IMR-90 (cell line): Measurements from ENCODE around the gene MSL3. TPM values are rescaled to one million over a fixed set of nuclear protein-coding genes. Genes with fewer than 3 reads are reported as not detected.

Experiments
- ATAC-seq: fragments of 200-7000 bp; cut with Tn5 transposase; 2 replicates; pipeline ENCODE4 v1.9.1; 2020; ENCODE audit warnings: low read depth, mild to moderate bottlenecking, moderate library complexity
- BruUV-seq: library from RNA; stranded (reverse); fragments of 400-500 nt; replicated peaks from 2 replicates; lab custom pipeline; 2021; lab: Mats Ljungman, UMichigan
- CTCF ChIA-PET: fragments of 300-600 bp; formaldehyde crosslinking; extraction: SDS; loops from one replicate; lab custom pipeline; 2021; ENCODE audit warnings: antibody characterized with exemption; lab: Yijun Ruan, JAX
- POLR2A ChIA-PET: fragments of 300-600 bp; sonication (Branson Sonifier 250); formaldehyde crosslinking; loops from one replicate; lab custom pipeline; 2022; ENCODE audit warnings: antibody characterized with exemption; ENCODE audit not compliant: unreplicated experiment; lab: Charles Lee
- DNase-seq: peaks from one replicate; pipeline ENCODE4 v3.0.0; 2013
- H2AFZ ChIP-seq: replicated peaks from 2 replicates; pipeline ENCODE3; 2013; ENCODE audit warnings: low read length, mild to moderate bottlenecking; ENCODE audit not compliant: poor library complexity
- H2AK5ac ChIP-seq: 2 replicates; pipeline ENCODE4 v1.6.1; 2013; ENCODE audit warnings: low read depth, low read length, inconsistent platforms
- H2AK9ac ChIP-seq: replicated peaks from 2 replicates; pipeline ENCODE3; 2013; ENCODE audit warnings: mild to moderate bottlenecking, low read depth, low read length, moderate library complexity; ENCODE audit not compliant: poor library complexity
- H2BK120ac ChIP-seq: 2 replicates; pipeline ENCODE4 v1.6.1; 2013; ENCODE audit warnings: low read depth, low read length, inconsistent platforms
- H2BK15ac ChIP-seq: 3 replicates; pipeline ENCODE4 v1.6.1; 2013; ENCODE audit warnings: low read depth, low read length, inconsistent platforms
- H2BK20ac ChIP-seq: 2 replicates; pipeline ENCODE4 v1.6.1; 2013; ENCODE audit warnings: low read depth, mild to moderate bottlenecking, inconsistent platforms, low read length, moderate library complexity
- H2BK5ac ChIP-seq: 2 replicates; pipeline ENCODE4 v1.6.1; 2013; ENCODE audit warnings: mild to moderate bottlenecking, low read depth, low read length, inconsistent platforms; ENCODE audit not compliant: poor library complexity, severe bottlenecking
- H3K14ac ChIP-seq: replicated peaks from 2 replicates; pipeline ENCODE4 v1.6.1; 2013; ENCODE audit warnings: low read depth, low read length, inconsistent platforms
- H3K18ac ChIP-seq: 2 replicates; pipeline ENCODE4 v1.6.1; 2013; ENCODE audit warnings: low read depth, low read length, control low read depth
- H3K23ac ChIP-seq: 2 replicates; pipeline ENCODE4 v1.6.1; 2013; ENCODE audit warnings: low read depth, low read length, inconsistent platforms
- H3K27ac ChIP-seq: 2 replicates; pipeline ENCODE4 v1.5.1; 2013; ENCODE audit warnings: mild to moderate bottlenecking, control low read depth, low read length; ENCODE audit not compliant: insufficient read depth
- H3K27me3 ChIP-seq: 2 replicates; pipeline ENCODE4 v1.6.1; 2013; ENCODE audit warnings: low read length; ENCODE audit not compliant: control insufficient read depth, insufficient read depth
- H3K36me3 ChIP-seq: 2 replicates; pipeline ENCODE4 v1.6.1; 2013; ENCODE audit warnings: low read length, mixed read lengths; ENCODE audit not compliant: control insufficient read depth, insufficient read depth
- H3K4ac ChIP-seq: 2 replicates; pipeline ENCODE4 v1.6.1; 2013; ENCODE audit warnings: low read depth, low read length, inconsistent platforms
- H3K4me1 ChIP-seq: 2 replicates; pipeline ENCODE4 v1.6.1; 2013; ENCODE audit warnings: low read length, mixed read lengths; ENCODE audit not compliant: control insufficient read depth, insufficient read depth
- H3K4me2 ChIP-seq: 2 replicates; pipeline ENCODE4 v1.6.1; 2013; ENCODE audit warnings: low read depth, mild to moderate bottlenecking, control low read depth, low read length, moderate library complexity
- H3K4me3 ChIP-seq: 2 replicates; pipeline ENCODE4 v1.5.1; 2013; ENCODE audit warnings: low read depth, mild to moderate bottlenecking, control low read depth, low read length, moderate library complexity; ENCODE audit not compliant: insufficient read depth
- H3K56ac ChIP-seq: 2 replicates; pipeline ENCODE4 v1.6.1; 2013; ENCODE audit warnings: low read length, inconsistent platforms; ENCODE audit not compliant: insufficient read depth; ENCODE audit errors: extremely low read depth
- H3K79me1 ChIP-seq, 2 experiments: 2 replicates each; pipeline ENCODE4 v1.6.1; 2013; ENCODE audit warnings: low read length in 2 of 2, inconsistent platforms in 1 of 2, low read depth in 1 of 2
- H3K9ac ChIP-seq: 2 replicates; pipeline ENCODE4 v1.6.1; 2013; ENCODE audit warnings: low read depth, low read length, control low read depth
- H3K9me1 ChIP-seq: 2 replicates; pipeline ENCODE4 v1.6.1; 2013; ENCODE audit warnings: low read length, inconsistent platforms; ENCODE audit not compliant: insufficient read depth
- H3K9me3 ChIP-seq: 2 replicates; pipeline ENCODE4 v1.6.1; 2013; ENCODE audit warnings: low read length; ENCODE audit not compliant: control insufficient read depth, insufficient read depth
- H4K20me1 ChIP-seq: 2 replicates; pipeline ENCODE4 v1.6.1; 2013; ENCODE audit warnings: low read length, inconsistent platforms; ENCODE audit not compliant: insufficient read depth
- H4K5ac ChIP-seq: 2 replicates; pipeline ENCODE4 v1.6.1; 2013; ENCODE audit warnings: mild to moderate bottlenecking, low read depth, low read length, control low read depth
- H4K8ac ChIP-seq, 2 experiments: 2 replicates each; pipeline ENCODE4 v1.6.1; 2013; ENCODE audit warnings: low read depth in 2 of 2, low read length in 2 of 2, control low read depth in 1 of 2, inconsistent platforms in 1 of 2
- H4K91ac ChIP-seq: 2 replicates; pipeline ENCODE4 v1.6.1; 2013; ENCODE audit warnings: low read depth, low read length, inconsistent platforms; ENCODE audit not compliant: insufficient read depth
- BHLHE40 ChIP-seq: fragments of 150-350 bp; IDR thresholded peaks from 2 replicates; pipeline ENCODE4 v1.6.1; 2016; ENCODE audit warnings: mild to moderate bottlenecking, low read depth, low read length
- CEBPB ChIP-seq: IDR thresholded peaks from 2 replicates; pipeline ENCODE4 v1.6.1; 2012; ENCODE audit warnings: low read depth, low read length, improper control_type of control experiment
- CHD1 ChIP-seq: IDR thresholded peaks from 2 replicates; pipeline ENCODE4 v1.6.1; 2012; ENCODE audit warnings: low read depth, low read length, improper control_type of control experiment
- FOS ChIP-seq: fragments of 150-350 bp; IDR thresholded peaks from 2 replicates; pipeline ENCODE4 v1.6.1; 2016; ENCODE audit warnings: low read depth, low read length
- MAFK ChIP-seq: IDR thresholded peaks from 2 replicates; pipeline ENCODE4 v1.6.1; 2012; ENCODE audit warnings: low read depth, low read length, improper control_type of control experiment
- MAZ ChIP-seq: IDR thresholded peaks from 2 replicates; pipeline ENCODE4 v1.6.1; 2012; ENCODE audit warnings: low read depth, mild to moderate bottlenecking, low read length, improper control_type of control experiment, moderate library complexity, borderline replicate concordance
- NFE2L2 ChIP-seq: fragments of 150-350 bp; IDR thresholded peaks from 2 replicates; pipeline ENCODE4 v1.6.1; 2016; ENCODE audit warnings: low read depth, mild to moderate bottlenecking, low read length
- RAD21 ChIP-seq: IDR thresholded peaks from 2 replicates; pipeline ENCODE4 v1.6.1; 2012; ENCODE audit warnings: low read length, improper control_type of control experiment
- RCOR1 ChIP-seq: IDR thresholded peaks from 2 replicates; pipeline ENCODE4 v1.6.1; 2012; ENCODE audit warnings: mild to moderate bottlenecking, low read length, improper control_type of control experiment; ENCODE audit not compliant: insufficient replicate concordance
- RFX5 ChIP-seq: IDR thresholded peaks from 2 replicates; pipeline ENCODE4 v1.8.0; 2012; ENCODE audit warnings: low read depth, mild to moderate bottlenecking, low read length, moderate library complexity
- SMC3 ChIP-seq: fragments of 150-350 bp; IDR thresholded peaks from 2 replicates; pipeline ENCODE4 v1.6.1; 2016; ENCODE audit warnings: low read depth, mild to moderate bottlenecking, antibody characterized with exemption, low read length, moderate library complexity
- WGBS, 2 experiments: methylation state at CpG; one replicate each; pipeline versions ENCODE4 v1.1.5 to v1.1.7; 2013; ENCODE audit warnings: missing lambda C conversion rate in 2 of 2; ENCODE audit not compliant: insufficient read length in 1 of 2; ENCODE audit errors: extremely low coverage in 2 of 2; 5-methylcytosine and 5-hydroxymethylcytosine counted together
- dilution Hi-C: fragments of 300-500 bp; cut with HindIII; formaldehyde crosslinking; loops from one replicate; pipeline ENCODE4 v1.14.3; 2018; ENCODE audit warnings: low sequenced_read_pairs; ENCODE audit not compliant: unreplicated experiment
- in situ Hi-C: fragments of 300-500 bp; cut with MboI; formaldehyde crosslinking; loops from 3 replicates; pipeline ENCODE4 v1.14.3; 2019; ENCODE audit warnings: low sequenced_read_pairs, inconsistent platforms, mixed read lengths
- intact Hi-C: fragments of 100-400 bp; cut with micrococcal nuclease; formaldehyde crosslinking; loops from 2 replicates; pipeline ENCODE4 v1.10.0; 2022
- polyA plus RNA-seq, 3 experiments: library from polyadenylated mRNA; depleted of rRNA; stranded (reverse); fragments of >200 nt; gene quantifications; 2 replicates each; pipeline ENCODE4 v1.2.3, GENCODE V29; 2012; ENCODE audit warnings: low replicate concordance in 1 of 3
- total RNA-seq: library from RNA; depleted of rRNA; stranded (reverse); fragments of >200 nt; gene quantifications from 2 replicates; pipeline ENCODE4 v1.2.3, GENCODE V29; 2012
- TF ChIP-seq, protein P1 (sequence below): fragments of 150-350 bp; IDR thresholded peaks from 2 replicates; pipeline ENCODE4 v1.6.1; 2017; ENCODE audit warnings: mild to moderate bottlenecking, antibody characterized with exemption, low read length, low read depth
- TF ChIP-seq, protein P2 (sequence below): fragments of 150-350 bp; IDR thresholded peaks from 2 replicates; pipeline ENCODE4 v1.6.1; 2016; ENCODE audit warnings: low read depth, mild to moderate bottlenecking, low read length, moderate library complexity, borderline replicate concordance
- TF ChIP-seq, protein P3 (sequence below): conservative IDR thresholded peaks from 2 replicates; pipeline ENCODE4 v1.5.1; 2012; ENCODE audit warnings: mild to moderate bottlenecking, low read depth, low read length, improper control_type of control experiment

Gene MSL3
- total and polyA plus RNA-seq, 2 of the 4 experiments (the other 2 are of a cell fraction), result 19.6 to 21.3 TPM

DNA sequence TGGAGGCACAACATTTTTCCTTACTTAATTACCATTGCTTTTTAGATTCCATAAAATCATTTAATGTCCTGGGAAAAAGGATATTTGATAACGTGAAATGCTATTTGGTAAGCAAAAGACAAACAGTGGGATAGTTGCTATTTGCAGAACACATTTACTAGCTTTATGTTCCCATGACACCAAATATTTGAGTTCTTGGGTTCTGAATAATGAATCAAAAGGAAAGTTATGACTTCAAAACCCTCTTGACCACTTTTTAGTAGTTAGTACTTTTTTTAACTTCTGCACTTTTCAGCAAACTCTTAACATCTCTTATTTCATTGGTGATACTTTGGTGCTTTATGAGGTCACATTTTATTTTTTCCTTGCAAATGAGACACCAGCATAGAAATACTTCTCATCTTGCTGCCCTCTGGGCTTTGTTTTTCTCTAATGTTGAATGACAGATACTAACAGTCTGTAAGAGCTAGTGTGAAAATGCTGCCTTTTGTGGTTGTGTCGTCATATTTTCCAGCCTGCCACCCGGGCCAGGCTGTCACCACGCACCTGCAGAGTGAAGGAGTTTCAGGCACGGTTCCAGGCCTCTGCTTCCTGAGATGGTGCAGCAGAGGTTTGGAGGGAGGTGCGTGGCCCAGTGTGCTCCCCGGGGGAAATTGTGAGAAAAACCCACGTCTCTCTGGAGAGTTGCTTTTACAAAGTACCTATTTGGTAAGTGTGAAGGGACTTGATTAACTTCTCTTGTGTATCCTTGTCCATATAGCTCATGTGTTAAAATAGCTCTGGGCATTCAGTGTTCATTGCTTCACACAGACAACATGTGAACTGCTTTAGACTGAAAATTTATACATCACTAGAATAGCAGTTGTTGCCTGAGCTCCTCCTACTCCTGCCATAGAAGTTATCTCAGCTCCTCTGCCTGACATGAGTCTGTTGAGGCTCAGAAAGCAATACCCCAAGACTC lies 34.7 kb downstream of the MSL3 start:
- no peak overlapping the region for H3K18ac ChIP-seq
- intact Hi-C loops, result loop anchor here (5.0 kb wide), 1 partner anchor 115 kb away; no protein-coding TSS in a partner anchor
- H2BK20ac ChIP-seq, result no peak overlapping the region
- no peak overlapping the region for H2AK5ac ChIP-seq
- H3K27me3 ChIP-seq, result no peaks in the 10 kb centered on the region
- H3K56ac ChIP-seq, result no peak overlapping the region
- H3K4me1 ChIP-seq, result no peaks in the 10 kb centered on the region
- H3K79me1 ChIP-seq, result no peaks in the 10 kb centered on the region
- no peak for DNase-seq
- no peak overlapping the region for H3K27ac ChIP-seq
- no CpG with 5 or more reads among the region's 8 CpGs for WGBS, 2 experiments
- H3K9me3 ChIP-seq, result no peaks in the 10 kb centered on the region; the same call in 1 of the 2 replicates
- no peak overlapping the region for H3K14ac ChIP-seq
- ChIA-PET POLR2A (no interaction called here), CTCF (no interaction called here)
- H4K20me1 ChIP-seq, result no peaks in the 10 kb centered on the region
- no peak overlapping the region for H2BK5ac ChIP-seq
- H3K4me2 ChIP-seq, result no peak overlapping the region
- H3K4me3 ChIP-seq, result no peak overlapping the region
- no peak overlapping the region for H2BK120ac ChIP-seq
- no peak overlapping the region for H4K8ac ChIP-seq
- H2AFZ ChIP-seq, result no peak overlapping the region
- no peak overlapping the region for H4K5ac ChIP-seq
- no peaks in the 10 kb centered on the region for H3K36me3 ChIP-seq
- H2AK9ac ChIP-seq, result no peak overlapping the region
- no peak overlapping the region for H3K23ac ChIP-seq
- BruUV-seq, result no TSS peak
- no peak overlapping the region for H4K91ac ChIP-seq
- no peak overlapping the region for H3K9ac ChIP-seq
- ATAC-seq, result no peak
- no peak overlapping the region for H2BK15ac ChIP-seq
- dilution Hi-C loops, result no loop called here
- in situ Hi-C loops, result no loop called here
- H3K4ac ChIP-seq, result no peak overlapping the region
- no peaks in the 10 kb centered on the region for H3K9me1 ChIP-seq
- TF ChIP-seq RAD21 (no peak), FOS (no peak), MAZ (no peak), CHD1 (no peak), NFE2L2 (no peak), SMC3 (no peak), CEBPB (no peak), MAFK (no peak), RFX5 (no peak), BHLHE40 (no peak), RCOR1 (no peak)
- TF ChIP-seq, protein P1, sequence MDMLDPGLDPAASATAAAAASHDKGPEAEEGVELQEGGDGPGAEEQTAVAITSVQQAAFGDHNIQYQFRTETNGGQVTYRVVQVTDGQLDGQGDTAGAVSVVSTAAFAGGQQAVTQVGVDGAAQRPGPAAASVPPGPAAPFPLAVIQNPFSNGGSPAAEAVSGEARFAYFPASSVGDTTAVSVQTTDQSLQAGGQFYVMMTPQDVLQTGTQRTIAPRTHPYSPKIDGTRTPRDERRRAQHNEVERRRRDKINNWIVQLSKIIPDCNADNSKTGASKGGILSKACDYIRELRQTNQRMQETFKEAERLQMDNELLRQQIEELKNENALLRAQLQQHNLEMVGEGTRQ, result no peak
- TF ChIP-seq, protein P2, sequence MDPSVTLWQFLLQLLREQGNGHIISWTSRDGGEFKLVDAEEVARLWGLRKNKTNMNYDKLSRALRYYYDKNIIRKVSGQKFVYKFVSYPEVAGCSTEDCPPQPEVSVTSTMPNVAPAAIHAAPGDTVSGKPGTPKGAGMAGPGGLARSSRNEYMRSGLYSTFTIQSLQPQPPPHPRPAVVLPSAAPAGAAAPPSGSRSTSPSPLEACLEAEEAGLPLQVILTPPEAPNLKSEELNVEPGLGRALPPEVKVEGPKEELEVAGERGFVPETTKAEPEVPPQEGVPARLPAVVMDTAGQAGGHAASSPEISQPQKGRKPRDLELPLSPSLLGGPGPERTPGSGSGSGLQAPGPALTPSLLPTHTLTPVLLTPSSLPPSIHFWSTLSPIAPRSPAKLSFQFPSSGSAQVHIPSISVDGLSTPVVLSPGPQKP, result no peak
- TF ChIP-seq, protein P3, sequence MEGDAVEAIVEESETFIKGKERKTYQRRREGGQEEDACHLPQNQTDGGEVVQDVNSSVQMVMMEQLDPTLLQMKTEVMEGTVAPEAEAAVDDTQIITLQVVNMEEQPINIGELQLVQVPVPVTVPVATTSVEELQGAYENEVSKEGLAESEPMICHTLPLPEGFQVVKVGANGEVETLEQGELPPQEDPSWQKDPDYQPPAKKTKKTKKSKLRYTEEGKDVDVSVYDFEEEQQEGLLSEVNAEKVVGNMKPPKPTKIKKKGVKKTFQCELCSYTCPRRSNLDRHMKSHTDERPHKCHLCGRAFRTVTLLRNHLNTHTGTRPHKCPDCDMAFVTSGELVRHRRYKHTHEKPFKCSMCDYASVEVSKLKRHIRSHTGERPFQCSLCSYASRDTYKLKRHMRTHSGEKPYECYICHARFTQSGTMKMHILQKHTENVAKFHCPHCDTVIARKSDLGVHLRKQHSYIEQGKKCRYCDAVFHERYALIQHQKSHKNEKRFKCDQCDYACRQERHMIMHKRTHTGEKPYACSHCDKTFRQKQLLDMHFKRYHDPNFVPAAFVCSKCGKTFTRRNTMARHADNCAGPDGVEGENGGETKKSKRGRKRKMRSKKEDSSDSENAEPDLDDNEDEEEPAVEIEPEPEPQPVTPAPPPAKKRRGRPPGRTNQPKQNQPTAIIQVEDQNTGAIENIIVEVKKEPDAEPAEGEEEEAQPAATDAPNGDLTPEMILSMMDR, result no peak
